ENCODE measurements around the gene TRMU. TPM values are rescaled to one million over a fixed set of nuclear protein-coding genes. Genes with fewer than 3 reads are reported as not detected.

TRMU gene
- polyA plus RNA-seq, 1 donor (not counting 4 experiments of a cell fraction or from before 2014, with no cell fraction given): 33.6 TPM

DNA sequence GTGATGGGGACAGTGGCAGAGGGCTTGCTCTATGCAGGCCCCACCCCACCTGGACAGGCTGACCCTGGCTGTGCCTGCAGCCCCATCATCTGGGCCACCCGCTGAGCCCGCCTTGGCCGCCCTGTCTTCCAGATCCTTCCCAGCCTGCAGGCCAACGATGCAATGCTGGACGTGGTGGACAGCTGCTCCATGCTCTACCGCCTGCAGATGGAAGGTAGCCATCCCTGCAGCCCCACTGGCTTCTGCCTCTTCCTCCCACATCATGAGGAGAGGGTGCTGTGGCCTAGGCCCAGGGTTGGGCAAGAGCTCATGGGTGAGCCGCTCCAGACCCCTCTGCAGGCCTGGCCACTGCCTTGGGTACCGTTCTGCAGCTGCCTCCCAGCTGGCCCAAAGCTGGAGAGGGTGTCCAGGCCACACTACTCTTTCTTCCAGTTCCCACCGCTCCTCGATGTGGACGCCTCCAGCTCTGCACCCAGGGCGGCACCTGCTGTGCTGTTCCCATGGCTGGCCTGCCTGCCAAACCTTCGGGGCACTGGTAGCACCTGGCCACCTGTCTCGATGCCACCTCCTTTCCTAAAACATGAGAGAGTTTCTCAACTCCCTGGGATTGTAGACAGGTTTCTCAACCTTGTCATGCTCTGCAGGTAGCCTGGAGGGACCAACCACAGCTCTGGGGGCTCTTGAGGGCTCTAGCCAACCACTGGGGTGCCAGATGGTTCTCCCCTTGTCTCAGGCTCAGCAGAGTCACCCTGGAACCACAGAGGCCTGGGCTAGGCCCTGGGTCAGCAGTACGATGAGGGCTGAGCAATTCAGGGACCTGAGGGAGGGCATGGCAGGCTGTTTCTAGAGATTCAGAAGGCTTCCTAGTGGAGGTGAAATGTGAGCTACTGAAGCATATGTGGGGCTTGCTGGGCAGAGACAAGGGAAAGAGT lies 48.3 kb upstream of the TRMU start:
- no peaks in the 10 kb centered on the region for H3K79me2 ChIP-seq (ENCODE audit: control insufficient read depth, insufficient read depth, low read length)
- H3K27me3 ChIP-seq (ENCODE audit: control insufficient read depth, extremely low read depth, insufficient read depth, low read length): peaks cover 4% of the 10 kb centered on the region
- no peak overlapping the region for H3K4me2 ChIP-seq (ENCODE audit: control insufficient read depth, extremely low read depth, insufficient read depth, low read depth, low read length)
- TF ChIP-seq EZH2 (IDR thresholded peaks at IDR 0.05; ENCODE audit: low read length): no peak
- TF ChIP-seq, protein P1, sequence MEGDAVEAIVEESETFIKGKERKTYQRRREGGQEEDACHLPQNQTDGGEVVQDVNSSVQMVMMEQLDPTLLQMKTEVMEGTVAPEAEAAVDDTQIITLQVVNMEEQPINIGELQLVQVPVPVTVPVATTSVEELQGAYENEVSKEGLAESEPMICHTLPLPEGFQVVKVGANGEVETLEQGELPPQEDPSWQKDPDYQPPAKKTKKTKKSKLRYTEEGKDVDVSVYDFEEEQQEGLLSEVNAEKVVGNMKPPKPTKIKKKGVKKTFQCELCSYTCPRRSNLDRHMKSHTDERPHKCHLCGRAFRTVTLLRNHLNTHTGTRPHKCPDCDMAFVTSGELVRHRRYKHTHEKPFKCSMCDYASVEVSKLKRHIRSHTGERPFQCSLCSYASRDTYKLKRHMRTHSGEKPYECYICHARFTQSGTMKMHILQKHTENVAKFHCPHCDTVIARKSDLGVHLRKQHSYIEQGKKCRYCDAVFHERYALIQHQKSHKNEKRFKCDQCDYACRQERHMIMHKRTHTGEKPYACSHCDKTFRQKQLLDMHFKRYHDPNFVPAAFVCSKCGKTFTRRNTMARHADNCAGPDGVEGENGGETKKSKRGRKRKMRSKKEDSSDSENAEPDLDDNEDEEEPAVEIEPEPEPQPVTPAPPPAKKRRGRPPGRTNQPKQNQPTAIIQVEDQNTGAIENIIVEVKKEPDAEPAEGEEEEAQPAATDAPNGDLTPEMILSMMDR (optimal IDR thresholded peaks at IDR 0.05 in 1 of 3, IDR thresholded peaks at IDR 0.05 in 1 of 3, conservative IDR thresholded peaks at IDR 0.05 in 1 of 3; ENCODE audit: extremely low read depth in 1 of 3, insufficient read depth in 2 of 3, low read length in 3 of 3): no peak
- H2AFZ ChIP-seq (ENCODE audit: control insufficient read depth, low read length): no peak overlapping the region
- H3K4me1 ChIP-seq (ENCODE audit: control insufficient read depth, extremely low read depth, insufficient read depth, low read length): peaks cover 7% of the 10 kb centered on the region
- no peak for FAIRE-seq
- peaks cover 0 to 7% of the 10 kb centered on the region in 2 experiments for H3K36me3 ChIP-seq (ENCODE audit: control insufficient read depth in 2 of 2, extremely low read depth in 1 of 2, insufficient read depth in 2 of 2, low read length in 2 of 2)
- no peak overlapping the region for H3K9ac ChIP-seq (ENCODE audit: control insufficient read depth, extremely low read depth, insufficient read depth, low read length)
- DNase-seq (ENCODE audit: low read depth, low spot score): no peak
- H3K4me3 ChIP-seq (ENCODE audit: control insufficient read depth in 2 of 3, extremely low read depth in 1 of 3, insufficient read depth in 2 of 3, low read depth in 1 of 3, low read length in 3 of 3): no peak overlapping the region
- H3K9me1 ChIP-seq (ENCODE audit: control insufficient read depth, extremely low read depth, insufficient read depth, low read length): no peaks in the 10 kb centered on the region
- H4K20me1 ChIP-seq (ENCODE audit: control insufficient read depth, extremely low read depth, insufficient read depth, low read length): no peaks in the 10 kb centered on the region
- dilution Hi-C loops (cut with MboI; ENCODE audit: extremely low pct_ligation_motif_present, low sequenced_read_pairs): no loop called here
- H3K27ac ChIP-seq (ENCODE audit: control insufficient read depth, insufficient read depth, low read length): no peak overlapping the region
- H3K9me3 ChIP-seq (ENCODE audit: control insufficient read depth, low read depth, low read length): no peaks in the 10 kb centered on the region

DNA sequence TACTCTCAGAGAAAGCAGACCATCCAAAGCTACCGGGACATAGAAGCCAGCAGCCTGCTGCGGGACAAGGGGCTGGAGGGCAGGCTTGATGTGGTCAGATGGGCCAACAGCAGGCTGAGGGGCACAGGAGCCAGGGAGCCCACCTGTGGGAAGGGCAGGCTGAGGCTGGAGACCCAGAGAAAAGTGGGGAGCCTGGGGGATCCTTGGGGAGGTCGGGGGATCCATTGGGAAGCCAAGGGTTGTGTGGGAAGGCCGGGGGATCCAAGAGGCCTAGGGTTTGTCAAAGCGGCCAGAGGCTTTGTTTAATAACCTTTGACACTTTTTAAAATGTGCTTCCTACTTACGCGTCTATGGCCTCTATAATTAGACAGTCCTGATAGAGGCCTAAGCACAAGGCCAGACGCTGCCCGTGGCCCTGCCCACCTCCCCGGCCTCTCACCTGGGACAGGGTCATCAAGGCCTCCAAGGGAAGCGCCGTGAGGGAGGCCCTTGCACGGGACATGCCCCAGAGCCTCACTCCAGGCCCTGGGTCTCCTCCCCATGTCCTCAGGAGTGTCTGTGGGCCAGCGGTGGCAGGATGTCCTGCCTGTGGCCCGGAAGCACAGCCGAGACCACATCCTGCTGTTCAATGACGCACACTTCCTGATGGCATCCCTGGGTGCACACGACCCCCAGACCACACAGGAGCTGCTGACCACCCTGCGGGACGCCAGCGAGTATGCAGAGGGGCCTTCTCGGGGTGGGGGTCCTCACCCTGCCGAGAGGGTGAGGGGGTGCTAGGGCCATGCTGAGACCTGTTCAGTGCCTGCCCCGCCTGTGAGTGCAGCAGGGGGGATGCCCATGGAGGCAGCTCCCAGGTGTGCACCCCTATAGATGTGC lies 47.4 kb upstream of the TRMU start:
- FAIRE-seq (no peak), DNase-seq (ENCODE audit: low read depth, low spot score) (no peak)
- Histone ChIP-seq H3K4me2 (ENCODE audit: control insufficient read depth, extremely low read depth, insufficient read depth, low read depth, low read length) (no peak overlapping the region), H3K79me2 (ENCODE audit: control insufficient read depth, insufficient read depth, low read length) (no peaks in the 10 kb centered on the region), H4K20me1 (ENCODE audit: control insufficient read depth, extremely low read depth, insufficient read depth, low read length) (no peaks in the 10 kb centered on the region), H3K4me3 (ENCODE audit: control insufficient read depth in 2 of 3, extremely low read depth in 1 of 3, insufficient read depth in 2 of 3, low read depth in 1 of 3, low read length in 3 of 3) (no peak overlapping the region), H3K9ac (ENCODE audit: control insufficient read depth, extremely low read depth, insufficient read depth, low read length) (no peak overlapping the region), H3K27me3 (ENCODE audit: control insufficient read depth, extremely low read depth, insufficient read depth, low read length) (peaks cover 4% of the 10 kb centered on the region), H3K36me3 (ENCODE audit: control insufficient read depth in 2 of 2, extremely low read depth in 1 of 2, insufficient read depth in 2 of 2, low read length in 2 of 2) (peaks cover 3 to 12% of the 10 kb centered on the region in 2 experiments), H3K4me1 (ENCODE audit: control insufficient read depth, extremely low read depth, insufficient read depth, low read length) (peaks cover 7% of the 10 kb centered on the region), H3K9me1 (ENCODE audit: control insufficient read depth, extremely low read depth, insufficient read depth, low read length) (no peaks in the 10 kb centered on the region), H3K9me3 (ENCODE audit: control insufficient read depth, low read depth, low read length) (no peaks in the 10 kb centered on the region), H2AFZ (ENCODE audit: control insufficient read depth, low read length) (no peak overlapping the region), H3K27ac (ENCODE audit: control insufficient read depth, insufficient read depth, low read length) (no peak overlapping the region)
- TF ChIP-seq, protein P1 (optimal IDR thresholded peaks at IDR 0.05 in 1 of 3, IDR thresholded peaks at IDR 0.05 in 1 of 3, conservative IDR thresholded peaks at IDR 0.05 in 1 of 3; ENCODE audit: extremely low read depth in 1 of 3, insufficient read depth in 2 of 3, low read length in 3 of 3): no peak
- no peak for TF ChIP-seq EZH2 (IDR thresholded peaks at IDR 0.05; ENCODE audit: low read length)
- dilution Hi-C loops (cut with MboI; ENCODE audit: extremely low pct_ligation_motif_present, low sequenced_read_pairs): no loop called here

All from keratinocyte (primary cell).